HG03135 (cell line): Measurements from ENCODE around the gene POLR3G.
A peak's percentile ranks its signal among the peaks of the same experiment; 100 is the strongest.

Experiments used
- ATAC-seq: cut with Tn5 transposase; IDR thresholded peaks from one replicate; pipeline ENCODE4 v1.9.1; 2021; ENCODE audit warnings: mild to moderate bottlenecking, moderate library complexity; ENCODE audit not compliant: unreplicated experiment

POLR3G gene, protein sequence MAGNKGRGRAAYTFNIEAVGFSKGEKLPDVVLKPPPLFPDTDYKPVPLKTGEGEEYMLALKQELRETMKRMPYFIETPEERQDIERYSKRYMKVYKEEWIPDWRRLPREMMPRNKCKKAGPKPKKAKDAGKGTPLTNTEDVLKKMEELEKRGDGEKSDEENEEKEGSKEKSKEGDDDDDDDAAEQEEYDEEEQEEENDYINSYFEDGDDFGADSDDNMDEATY

DNA sequence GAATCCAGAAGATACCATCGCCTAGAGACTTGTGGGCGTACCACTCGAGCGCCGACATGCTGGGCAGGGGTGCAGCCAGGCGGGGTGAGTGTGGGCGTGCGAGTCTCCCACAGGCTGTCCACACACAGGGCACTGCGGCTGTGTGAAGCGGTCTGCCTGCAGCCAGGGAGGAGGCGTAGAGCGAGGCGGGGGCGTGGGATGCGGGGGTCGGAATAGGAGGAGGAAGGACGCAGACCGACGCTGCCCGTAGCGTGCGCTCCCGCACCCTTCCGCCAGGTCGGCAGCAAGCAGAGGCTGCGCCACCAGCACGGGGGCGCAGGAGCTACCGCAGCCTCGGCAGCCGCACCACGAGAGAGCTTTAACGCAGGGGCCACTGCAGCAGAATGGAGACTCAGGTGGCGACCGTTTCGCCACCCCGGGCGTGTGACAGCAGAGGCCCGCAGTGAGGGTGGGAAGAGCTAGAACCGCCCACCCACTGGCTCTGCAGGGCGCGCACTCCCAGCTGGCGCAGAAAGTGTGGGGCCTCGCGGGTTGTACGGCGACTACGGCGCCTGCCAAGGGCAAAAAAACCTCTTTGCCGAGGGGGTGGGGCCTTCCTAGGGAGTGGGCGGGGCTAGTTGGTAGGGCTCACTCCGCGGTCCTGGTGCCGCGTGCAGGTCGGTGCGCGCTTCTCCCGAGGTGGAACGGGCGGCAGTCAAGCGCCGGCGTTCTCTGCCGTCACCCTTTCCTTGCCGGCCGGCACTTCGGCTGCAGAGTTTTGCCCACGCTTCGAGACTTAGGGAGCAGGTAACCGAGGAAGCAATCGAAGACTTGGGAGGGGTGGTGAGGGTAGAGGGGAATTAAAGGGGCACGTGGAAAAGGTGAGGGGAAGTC, at the start of gene POLR3G, which contains the start of gene MBLAC2:
TSS of gene POLR3G (plus strand) at position 630 of the 873 bp plus-strand sequence. CDS start 10,704 bp downstream, outside the sequence.
TSS of gene MBLAC2 (minus strand) at position 537 of the 873 bp plus-strand sequence. CDS start at position 58, 479 bp downstream.
- ATAC-seq = peak; percentile 90

DNA sequence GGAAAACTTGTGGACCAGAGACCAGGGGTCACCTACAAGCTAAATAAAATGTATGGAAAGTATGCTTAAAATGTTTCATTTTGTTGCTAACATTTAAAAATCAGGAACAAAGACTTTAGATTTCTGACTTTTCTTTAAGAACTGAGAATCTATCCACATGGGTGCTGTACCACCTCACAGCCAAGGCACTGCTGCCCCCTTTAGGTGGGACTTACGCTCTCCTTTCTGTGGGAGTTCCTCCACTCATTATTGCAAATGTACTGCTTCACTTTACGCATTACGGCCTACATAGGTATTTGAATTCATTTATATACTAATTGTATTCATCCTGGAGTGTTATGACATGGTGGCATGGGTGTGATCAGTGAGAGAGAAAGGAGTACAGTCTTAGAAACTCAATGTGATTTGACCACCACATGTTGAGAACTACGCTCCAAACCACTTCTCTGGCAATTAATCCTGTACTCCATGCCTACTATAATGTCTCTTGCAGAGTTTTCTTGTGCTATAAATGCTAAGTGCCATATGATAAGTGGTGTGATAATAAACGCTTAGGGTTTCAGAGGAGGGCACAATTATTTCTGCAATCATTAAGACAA, 40.4 kb upstream of the POLR3G start:
- no peak for ATAC-seq

DNA sequence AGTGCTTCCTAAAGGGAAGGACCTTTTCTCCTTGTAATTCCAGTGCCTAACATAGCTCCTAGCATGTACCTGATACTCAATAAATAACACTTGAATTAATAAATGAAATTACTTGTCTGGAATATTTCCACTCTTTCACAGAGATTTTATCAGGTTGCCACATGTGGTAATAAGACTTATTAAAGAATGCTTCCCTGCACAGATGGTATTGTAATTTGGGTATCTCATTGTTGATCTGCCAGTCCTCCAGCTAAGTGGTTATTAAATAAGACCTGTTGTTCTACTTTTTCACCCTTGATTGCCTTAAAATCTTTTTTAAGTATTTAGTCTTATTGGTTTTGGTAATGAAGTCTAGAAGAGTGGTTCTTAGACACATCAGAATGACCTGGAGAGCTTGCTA, 37.0 kb upstream of the POLR3G start:
- ATAC-seq = no peak

DNA sequence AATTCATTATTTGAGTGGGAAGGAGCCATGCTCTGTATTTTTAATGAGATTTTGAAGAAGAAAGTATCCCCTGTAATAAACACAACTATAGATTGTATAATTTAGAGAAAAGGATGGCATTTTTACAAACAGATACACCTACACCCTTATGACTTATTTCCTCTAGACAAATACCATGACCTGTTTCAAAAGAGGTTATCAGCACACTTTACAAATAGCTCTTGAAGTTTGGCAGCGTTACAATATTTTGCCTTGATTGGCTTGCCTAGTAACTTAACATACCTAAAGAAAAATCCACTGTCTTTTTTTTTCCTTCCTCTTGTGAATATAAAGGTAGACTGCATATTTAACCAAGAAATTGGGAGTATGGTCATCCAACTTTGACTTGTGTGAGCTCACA, 36.6 kb upstream of the POLR3G start:
- ATAC-seq = no peak

DNA sequence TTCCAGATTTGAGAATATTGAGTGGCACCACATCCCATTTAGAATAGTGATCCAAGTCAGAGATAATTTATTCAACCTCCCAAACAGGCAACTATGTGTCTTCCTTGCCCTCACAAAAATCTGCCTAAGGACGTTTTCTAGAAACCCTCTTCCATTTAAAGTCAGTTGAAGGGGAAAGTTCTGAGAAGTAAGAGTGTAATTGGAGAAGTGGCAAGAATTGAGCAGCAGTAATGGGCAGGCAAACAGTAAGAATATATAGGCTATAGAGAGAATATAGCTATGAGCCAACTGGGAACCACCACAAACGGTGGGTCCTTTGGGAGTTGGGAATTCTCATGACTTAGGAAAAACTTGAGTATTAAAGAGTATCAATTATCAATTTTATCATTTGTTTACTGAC, 34.0 kb upstream of the POLR3G start:
- ATAC-seq = no peak

DNA sequence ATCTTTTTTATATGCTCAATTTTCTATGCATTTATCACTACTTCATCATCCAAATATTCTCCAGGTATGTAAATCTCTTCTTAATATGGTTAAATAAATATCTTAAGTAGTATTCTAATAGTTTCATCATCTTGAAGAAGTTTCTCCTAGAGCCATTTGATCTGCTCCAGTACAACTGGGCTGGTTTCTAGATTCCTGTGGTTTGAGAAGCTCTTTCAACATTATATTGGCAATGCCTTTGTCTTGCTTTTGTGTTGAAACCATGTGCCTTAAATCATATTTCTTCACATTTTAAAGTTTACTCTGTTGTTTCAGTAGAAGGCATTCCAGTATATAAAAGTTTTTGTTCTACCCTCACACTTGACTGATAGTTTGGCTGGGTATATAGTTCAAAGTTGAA, 27.7 kb upstream of the POLR3G start:
- ATAC-seq = no peak

DNA sequence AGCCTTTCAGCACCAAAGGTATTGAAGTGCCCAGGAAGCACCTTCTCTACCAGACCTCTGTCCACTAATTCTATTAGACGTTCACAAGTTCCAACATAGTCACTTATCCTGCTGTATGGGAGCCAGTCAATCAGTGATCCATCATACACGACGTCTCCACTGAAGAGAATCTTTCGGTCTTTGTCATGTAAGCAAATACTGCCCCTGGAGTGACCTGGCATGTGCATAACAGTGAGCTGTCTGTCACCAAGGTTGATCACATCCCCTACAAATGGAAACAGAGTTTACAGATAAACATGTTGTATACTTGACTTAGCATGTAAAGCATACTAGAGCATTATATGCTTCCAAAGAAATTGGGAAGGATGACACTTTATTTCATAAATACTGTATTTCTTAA, 13.4 kb upstream of the POLR3G start:
- no peak for ATAC-seq

DNA sequence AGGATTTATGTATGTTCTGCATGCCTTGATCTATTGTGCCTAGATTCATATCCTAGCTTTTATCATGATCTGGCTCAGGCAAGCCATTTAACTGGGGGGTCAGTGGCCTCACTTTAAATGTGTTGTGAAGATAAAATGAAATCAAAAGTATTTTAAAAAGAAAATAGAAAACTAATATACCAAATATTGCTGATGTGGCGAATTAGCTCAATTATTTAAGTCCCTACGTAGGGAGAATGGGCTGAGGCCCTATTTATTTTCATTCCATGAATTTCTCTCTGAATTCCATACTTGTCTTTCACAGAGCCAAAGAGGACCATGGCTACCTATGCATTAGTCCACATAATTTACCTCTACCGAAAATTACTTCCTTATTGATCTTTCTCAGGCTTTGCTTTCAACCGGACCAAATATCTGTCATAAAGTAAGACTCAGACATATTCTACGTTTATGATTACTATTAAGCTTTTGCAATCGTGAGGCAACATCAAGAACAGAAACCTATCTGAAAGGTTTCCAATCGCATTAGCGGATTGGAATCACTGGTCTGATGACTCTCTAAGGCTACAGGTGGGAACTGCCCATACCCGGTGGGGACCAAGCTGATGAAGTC, 1.8 kb upstream of the POLR3G start:
- no peak for ATAC-seq

DNA sequence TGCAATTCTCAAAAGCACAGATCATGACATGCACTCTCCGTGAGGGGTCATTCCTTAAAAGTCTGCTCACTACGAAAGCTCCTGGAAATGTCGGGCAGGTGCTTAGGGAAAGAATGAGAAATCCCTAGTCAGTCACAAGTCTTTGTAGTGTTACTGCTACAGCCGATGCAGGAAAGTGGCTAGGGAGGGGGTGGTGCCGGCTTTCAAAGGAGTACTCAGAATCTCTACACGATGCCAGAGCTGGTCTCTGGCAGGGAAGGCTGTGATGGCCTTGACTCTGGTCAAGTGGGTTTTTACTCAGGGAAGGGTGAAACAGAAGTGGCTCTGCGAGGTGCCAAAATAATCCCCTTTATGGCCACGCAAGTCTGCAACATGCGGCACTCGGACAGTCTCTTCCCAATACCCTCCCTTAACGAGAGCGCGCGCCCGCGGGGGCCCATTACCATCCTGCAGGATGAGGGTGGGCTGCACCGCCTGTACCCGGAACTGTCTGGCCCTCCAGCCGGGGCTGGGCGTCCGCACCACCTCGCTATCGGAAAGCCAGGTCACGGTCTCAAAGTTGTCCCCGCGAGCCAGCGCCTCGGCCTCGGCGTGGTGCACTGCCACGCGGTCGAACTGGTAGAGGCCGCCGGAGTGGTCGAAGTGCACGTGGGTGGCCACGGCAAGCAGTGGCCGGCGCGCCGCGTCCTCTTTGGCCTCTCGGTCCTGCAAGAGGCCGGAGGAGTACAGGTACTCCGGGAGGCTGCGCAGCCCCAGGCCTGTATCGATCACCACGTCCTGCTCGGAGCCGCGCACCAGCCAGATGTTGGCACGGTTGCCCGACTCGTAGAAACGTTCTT, 1.0 kb upstream of the POLR3G start:
- ATAC-seq = peak; percentile 17

DNA sequence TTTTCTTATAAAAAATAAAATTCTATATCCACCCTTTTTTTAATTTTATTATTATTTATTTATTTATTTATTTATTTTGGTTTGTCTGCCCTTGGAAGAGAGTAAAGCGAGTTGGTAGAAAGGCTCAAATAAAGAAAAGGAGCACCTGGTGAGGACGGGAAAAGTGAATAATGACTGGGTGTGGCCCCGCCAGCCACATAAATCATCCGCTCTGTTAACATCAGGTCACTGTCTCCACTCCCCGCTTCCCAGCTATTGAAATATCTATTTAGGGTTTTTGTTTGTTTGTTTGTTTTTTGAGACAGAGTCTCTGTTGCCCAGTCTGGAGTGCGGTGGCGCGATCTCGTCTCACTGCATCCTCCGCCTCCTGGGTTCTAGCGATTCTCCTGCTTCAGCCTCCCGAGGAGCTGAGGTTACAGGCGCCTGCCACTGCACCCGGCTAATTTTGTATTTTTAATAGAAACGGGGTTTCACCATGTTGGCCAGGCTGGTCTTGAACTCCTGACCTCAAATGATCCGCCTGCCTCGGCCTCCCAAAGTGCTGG, 844 bp downstream of the POLR3G start:
- no peak for ATAC-seq

DNA sequence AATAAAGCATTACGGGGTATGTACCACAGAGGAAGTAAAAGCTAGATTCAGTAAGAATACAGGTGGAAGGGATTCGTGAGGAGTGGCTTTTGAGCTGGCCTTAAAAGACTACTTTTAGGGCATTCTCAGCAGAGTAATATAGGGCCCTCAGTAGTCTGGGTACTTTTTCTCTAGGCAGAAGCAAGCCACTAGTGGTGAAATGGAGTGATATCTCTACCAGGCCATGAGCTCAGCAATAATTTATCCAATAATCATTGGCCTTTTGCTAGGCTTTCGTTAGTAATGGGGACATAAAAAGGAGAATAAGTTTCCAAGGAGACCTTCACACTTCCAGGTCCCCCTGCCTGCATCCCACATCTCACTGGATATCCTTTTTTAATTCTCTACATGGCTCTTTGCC, 1.7 kb downstream of the POLR3G start:
- no peak for ATAC-seq

DNA sequence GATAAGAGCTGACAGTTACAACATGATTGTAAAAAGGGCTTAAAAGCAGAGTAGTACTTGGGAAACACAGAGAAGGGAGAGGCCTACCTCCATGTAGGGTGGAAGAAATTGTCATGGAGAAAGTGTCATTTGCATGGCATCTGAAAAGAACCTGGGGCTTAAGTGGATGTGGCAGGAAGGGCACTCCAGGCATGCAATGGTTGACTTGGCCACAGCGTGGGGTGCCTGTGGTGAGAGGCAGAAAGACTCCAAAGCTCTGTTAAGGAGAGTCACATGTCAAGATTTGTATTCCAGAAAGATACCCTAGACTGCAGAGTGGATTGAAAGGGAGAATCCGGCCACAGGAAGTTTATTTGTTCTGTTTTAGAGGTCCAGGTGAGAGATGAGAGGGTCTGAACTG, 2.4 kb downstream of the POLR3G start:
- ATAC-seq = no peak

DNA sequence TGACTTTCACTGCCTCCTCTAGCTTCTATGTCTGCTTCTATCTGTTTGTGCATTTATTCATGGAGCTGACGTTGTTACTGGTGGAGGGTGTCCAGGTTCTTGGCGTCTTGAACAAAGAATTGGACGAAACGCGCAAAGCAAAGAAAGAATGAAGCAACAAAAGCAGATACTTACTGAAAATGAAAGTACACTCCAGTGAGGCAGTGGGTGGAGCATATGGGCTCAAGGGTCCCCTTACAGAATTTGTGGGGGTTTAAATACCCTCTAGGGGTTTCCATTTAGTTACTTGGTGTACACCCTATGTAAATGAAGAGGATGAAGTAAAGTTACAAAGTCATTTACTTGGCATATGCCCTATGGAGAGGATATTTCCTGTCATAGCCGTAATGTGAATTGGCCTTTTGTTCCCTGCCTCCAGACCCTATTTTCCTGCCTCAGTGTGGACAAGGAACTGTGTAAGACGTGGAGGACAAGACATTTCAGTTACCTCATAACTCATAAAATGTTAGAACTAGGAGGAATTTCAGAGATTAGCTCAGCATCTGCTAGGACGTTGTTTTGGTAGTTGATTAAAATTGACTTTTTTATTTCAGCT, 3.1 kb downstream of the POLR3G start:
- no peak for ATAC-seq

DNA sequence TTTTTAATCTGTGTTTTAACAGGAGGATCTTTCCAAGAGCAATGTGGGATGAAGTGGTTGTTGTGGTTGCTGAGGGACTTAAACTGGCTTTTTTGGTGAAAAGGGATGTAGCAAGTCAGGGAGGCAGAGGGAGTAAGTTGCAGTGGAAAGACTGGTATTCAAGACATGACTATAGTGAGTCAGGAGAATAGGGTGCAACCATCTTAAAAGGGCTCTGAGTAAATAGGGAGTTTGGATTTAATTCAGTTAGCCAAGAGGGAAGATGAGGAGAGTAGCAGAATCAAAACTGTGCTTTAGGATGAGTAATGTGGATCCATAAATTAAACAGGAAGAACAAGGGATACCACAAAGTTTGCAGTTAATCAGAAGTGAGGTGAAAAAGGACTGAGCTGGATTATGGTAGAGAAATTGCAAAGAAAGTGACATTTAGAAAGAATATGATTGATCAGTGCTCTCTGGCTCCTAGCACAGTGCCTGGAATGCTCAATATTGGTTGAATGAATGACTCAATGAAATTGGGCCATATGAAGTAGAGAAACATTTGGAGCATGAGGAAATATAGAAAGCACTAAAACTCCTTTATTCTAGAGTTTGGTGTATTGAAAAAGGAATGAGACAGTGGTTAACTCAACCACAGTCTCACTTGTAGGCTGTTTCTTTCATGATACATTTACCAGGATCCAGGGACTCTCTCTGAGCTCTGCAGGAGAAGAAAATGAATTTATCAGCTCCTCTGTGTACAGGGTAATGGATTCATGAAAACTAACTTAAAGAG, 5.1 kb downstream of the POLR3G start:
- ATAC-seq = no peak

DNA sequence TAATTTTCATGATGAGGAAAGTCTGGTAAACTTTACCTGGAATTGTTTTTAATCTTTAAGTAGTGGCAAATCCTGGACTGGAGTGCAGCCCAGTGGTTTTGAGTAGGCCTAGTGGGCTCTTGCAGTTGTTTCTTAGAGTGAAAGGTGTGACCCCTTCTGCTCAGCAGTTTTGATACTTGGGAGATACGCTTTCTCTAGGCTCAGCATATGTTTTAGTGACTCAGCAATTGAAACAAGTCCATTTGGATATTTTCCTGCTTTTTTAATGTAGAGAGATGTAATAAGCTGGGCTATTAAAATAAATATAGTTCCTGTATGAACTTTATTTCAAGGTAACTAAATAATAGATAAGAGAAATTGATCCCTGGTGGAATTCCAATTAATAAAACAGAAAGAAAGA, 6.0 kb downstream of the POLR3G start:
- ATAC-seq = no peak

DNA sequence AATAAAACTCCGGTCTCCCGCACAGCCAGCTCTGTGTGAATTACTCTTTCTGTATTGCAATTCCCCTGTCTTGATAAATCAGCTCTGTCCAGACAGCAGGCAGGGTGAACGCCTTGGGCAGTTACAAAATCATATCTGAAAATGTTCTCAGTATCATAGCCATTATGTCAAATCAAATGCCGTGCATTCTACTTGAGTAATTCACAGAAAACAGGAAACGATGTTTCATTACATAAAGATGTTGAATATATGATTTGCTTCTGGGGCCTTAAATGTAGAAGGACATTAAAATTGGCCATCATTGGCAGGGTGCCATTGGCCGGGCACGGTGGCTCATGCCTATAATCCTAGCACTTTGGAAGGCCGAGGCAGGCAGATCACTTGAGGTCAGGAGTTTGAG, 8.5 kb downstream of the POLR3G start:
- ATAC-seq = no peak

DNA sequence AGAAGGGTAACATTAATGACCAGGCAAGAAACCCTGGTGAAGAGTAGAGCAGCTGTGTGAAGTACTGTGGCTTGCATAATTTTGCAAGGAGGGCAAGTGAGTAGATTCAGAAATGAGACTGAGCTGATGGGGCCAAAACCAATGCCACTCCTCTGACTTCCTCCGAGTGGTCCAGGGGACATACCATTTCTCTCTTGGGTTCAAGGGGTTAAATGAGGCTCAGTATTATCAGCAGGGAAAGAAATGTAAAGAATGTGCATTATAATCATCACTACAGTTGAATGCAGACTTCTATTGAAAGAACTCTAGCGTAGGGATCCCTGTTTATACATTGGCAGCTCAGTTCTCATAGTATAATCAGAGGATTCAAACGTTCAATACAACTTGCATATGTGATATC, 9.9 kb downstream of the POLR3G start:
- no peak for ATAC-seq

DNA sequence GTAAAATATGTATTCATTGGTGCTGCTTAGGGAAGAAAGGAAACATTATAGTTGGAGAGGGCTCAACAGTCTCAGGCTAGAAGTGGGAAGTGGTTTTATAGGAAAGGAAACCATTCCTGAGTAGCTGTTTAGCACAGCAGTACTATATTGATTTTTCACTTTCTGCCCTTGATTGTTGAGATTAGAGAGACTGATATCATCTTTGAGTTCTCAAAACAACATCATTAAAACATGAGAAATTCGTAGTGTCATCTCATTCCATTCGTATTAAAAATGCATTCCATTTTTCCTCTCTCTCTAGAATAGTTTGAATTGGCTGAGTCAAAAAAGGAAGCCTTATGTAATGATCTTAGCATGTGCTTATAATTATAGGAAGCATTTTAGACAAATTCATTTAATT, 14.1 kb downstream of the POLR3G start:
- no peak for ATAC-seq

DNA sequence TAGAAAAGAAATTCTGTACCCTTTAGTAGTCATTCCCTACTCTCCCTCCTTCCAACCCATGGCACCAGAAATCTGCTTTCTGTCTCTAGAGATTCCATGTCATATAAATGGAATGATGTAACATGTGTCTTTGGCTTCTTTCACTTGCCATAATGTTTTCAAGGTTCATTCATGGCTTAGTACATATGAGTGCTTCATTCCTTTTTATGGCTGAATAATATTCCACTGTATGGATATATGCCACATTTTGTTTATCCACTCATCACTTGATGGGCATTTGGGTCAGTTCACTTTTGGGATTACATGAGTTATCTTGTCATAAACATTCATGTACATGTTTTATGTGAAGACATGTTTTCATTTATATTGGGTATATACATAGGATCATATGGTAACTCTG, 19.4 kb downstream of the POLR3G start:
- no peak for ATAC-seq
